Measurements from ENCODE around the gene H1-8.
"Not testable (repeated sequence)": the region's sequence is repeated elsewhere in the genome, so short reads cannot be mapped to it uniquely, and the experiment has no call there.

H1-8 gene

DNA sequence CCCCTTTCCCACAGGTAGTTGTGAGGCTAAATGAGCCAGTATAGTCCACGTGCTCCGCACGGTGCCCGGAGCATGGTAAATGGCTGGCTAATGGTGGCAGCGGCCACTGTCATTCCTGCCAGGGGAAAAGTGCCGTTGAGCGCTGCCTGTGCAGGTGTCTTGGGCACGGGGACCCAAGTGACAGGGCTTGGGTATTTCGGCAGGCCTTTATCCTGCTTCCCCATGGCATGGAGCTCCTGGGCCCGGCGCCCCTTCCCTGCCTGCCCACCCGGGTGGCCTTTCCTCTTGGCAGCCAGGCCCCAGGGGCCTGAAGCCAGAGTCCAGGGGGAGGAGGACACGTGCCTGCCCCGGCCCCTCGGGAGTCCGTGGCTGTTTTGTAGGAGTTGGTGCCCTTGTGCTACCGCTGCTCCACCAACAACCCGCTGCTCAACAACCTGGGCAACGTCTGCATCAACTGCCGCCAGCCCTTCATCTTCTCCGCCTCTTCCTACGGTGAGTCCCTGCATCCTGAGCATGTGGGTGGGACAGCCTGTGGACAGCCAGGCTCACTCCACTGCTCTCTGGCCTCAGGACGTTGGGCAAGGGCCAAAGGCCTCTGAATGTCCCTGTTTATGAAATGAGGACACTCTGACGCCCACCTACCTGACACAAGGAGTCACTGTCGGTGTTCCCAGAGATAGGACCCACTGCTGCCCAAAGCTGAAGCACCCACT lies 27.7 kb upstream of the H1-8 start:
- DNase-seq: not testable (repeated sequence)

DNA sequence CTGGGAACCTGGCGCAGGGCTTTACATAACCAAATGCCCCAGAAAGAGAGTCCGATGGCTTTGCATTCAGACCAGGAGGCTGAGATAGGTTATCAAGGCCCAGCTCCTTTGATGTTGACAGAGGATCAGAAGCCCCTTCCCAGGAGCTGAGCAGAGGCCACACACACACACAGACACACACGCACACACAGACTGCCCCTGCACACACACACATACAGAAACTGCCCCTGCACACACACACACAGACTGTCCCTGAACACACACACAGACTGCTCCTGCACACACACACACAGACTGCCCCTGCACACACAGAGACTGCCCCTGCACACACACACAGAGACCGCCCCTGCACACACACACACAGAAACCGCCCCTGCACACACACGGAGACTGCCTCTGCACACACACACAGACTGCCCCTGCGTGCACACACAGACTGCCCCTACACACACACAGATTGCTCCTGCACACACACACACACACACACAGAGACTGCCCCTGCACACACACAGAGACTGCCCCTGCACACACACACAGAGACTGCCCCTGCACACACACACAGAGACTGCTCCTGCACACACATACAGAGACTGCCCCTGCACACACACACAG lies 27.0 kb upstream of the H1-8 start:
- not testable (repeated sequence) for DNase-seq

DNA sequence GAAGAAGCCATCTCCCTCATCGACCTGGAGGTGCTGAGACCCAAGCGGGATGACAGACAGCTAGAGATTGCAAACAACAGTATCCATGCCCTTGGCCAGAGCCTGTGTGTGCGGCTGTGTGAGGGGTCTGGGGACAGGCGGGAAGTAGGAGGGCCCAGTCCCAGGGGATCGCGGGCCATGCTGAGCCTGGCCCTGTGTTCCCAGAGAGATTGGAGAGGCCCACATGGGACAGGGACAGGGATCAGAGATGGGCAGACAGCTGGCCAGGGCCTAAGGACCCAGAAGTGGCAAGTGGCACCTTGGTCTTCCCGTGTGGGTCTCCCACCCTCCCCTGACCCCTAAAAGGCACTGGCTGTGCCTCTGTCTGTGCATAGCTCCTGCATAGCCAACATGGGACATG lies 25.5 kb upstream of the H1-8 start:
- no peak for DNase-seq

DNA sequence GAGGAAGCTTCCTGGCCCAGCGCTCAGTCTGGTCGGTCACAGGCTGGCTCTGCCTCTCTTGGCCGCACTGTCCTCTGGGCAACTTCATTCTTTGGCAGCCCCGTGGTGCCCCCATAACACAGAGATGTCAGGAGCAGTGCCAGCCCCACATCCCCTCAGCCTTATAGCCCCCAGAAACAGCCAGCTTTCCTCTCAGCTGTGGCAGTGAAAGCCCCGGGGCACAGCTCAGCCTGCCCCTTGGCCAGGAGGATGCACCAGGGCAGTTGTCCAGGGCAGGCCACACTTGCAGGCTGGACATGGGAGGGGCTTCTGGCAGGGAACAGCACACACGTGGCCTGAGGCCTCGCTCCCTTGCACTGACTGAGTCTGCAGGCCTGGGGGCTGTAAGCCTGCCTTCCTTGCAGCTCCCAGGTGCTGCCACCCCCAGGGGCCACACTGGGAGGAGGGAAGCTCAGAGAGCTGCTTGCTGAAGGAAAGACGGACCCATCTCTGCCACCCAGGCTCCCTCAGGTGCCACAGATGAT lies 24.9 kb upstream of the H1-8 start:
- DNase-seq: no peak

DNA sequence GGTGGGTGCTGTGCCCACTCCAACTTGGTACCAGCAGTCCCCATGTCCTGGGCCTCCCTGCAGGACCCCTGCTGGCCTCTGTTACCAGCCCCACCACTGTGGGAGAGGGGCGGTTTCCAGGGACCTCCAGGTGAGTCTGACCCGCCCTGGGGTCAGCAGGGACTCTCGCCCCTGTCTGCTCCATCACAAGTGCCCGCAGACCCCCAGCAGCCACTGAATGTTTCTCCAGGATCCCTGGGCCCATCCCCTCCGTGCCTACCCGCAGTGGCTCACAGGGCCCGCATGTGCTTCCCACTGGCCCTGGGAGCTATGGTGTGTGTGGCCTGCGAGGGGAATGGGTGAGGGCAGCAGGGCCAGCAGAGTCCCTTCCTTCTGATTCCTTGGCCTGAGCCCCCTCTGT lies 24.4 kb upstream of the H1-8 start:
- DNase-seq: no peak

DNA sequence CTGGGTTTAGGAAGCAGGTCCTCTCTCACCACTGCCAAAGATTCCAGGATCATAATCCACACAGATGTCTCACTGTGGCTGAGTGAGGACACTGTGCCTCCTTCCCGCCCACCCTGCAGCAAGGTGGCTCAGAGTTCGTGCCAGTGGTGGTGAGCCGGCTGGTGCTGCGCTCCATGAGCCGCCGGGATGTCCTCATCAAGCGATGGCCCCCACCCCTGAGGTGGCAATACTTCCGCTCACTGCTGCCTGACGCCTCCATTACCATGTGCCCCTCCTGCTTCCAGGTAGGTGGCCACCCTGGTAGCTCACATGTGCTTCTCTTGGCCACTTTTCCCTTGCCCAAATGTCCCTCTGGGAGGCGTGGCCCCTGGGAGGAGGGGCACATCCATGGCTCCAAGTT lies 23.5 kb upstream of the H1-8 start:
- DNase-seq: no peak

DNA sequence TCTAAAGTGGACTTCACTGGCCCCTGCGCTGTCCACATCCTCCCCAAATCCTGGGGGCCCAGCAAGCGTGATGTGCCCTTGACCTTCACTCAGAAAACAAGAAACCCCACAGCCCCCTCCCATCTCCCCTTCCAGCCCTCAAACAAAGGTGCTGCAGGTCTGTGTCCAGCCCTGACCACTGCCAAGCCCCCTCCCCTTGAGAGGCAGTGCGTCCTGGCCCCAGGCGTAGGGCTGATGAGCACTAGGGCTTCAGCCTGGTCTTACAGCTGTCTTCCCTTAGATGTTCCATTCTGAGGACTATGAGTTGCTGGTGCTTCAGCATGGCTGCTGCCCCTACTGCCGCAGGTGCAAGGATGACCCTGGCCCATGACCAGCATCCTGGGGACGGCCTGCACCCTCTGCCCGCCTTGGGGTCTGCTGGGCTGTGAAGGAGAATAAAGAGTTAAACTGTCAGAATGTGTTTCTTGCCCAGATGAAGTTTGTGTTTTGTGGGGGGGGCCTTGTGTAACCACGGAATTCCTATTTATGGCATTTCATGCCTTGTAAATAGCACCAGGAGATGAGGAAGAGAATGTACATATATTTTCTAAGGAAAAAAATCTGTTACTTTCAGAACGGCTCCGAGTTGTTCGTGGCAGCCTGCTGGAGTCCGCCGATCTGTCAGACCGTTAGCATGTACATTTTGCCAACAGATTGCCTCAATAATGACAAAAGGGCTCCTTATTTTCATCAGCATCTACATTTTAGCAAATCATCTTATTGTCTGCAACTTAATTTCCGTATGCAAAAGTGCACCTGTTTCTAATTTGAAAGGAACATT lies 22.9 kb upstream of the H1-8 start:
- no peak for DNase-seq

DNA sequence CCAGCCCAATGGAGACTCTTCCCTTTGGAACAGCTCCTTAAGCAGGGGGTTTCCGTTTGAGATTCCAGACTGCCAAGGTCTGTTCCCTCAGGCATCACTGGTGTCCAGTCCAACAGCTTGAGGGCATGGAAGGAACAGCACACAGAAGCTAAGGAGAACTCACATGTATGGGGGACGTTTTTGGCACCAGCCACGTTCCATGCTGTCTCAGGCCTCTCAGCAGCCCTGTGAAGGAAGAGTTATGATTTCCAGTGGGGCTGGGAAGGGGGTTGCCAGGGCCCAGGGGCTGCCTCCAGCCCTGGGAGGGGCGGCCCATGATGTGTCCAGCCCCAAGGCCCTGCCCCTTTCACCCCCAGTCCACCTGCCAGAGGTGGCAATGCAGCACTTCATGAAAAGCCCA lies 22.0 kb upstream of the H1-8 start:
- no peak for DNase-seq

DNA sequence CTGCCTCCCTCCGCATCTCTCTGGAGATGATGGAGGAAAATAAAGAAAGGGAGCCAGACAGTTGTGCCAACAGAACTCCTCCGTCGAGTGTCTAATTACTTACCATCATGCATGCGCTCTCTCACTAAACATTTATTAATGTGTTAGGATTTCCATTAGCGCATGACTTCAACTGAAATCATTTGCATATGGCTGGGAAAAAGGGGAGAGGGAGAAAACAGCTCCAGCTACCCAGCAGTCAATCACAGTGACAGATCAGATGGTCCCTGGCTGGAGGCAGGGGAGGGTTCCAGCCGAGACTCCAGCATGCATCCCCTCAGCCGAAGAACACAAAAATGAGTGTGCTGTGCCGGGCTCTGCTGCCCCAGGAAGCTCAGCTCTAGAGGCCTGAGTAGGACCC lies 21.4 kb upstream of the H1-8 start:
- no peak for DNase-seq

DNA sequence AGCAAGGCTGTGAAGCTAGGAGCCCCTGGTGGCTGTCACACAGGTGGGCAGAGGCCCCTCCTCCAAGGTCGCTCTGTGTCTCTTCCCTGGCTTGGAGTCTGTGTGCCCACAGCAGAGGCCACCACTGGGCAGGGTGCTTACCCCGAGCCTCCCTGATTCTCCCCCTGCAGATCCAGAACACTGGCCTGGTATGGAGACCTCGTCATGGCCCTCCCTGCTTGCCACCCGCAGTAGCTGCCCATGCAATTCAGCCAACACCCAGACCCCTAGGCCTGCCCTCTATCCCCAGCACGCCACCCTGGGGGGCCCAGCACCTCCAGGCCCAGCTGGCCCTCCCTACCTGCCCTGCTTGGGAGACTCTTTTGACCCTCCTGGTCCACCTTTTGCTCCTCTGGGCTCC lies 20.0 kb upstream of the H1-8 start:
- DNase-seq: no peak

DNA sequence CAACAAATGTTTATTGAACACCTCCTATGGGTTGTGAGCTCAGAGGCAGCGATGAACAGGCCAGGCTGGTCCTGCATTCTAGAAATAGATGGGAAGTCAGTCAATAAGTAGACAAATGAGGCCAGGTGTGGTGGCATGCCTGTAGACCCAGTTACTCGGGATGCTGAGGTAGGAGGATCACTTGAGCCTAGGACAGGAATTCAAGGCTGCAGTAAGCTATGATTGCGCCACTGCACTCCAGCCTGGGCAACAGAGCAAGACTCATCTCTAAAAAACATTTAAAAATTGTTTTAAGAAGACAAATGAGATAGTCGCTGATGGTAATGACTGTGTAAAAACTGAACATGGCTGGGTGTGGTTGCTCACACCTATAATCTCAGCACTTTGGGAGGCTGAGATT lies 18.9 kb upstream of the H1-8 start:
- DNase-seq: no peak

DNA sequence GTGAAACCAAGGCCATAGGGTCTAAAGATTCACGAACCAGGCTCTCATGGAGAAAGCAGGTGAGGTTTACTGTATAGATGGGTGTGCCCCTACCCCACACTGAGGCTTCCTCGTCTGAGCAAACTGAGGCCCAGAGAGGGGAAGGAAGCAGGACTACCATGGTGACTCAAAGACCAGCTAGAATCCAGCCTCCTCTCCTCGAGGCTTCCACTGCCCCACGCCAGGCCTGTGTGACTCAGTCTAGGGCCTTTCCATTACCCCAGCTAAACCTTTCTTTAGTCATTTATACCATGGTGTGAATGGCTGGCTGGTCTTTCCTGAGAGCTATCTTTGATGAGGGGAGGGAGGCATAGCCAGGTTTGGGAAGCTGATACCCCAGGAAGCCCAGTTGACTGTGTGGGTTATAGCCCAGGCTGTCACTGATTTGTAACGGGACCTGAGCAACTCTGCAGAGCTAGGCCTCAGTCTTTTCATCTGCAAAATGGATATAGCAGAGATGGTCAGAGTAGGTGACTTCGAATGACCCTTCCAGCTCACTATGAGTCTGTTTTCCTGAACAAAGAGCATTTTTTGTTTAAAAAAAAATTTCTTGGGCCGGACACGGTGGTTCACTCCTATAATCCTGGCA lies 17.5 kb upstream of the H1-8 start:
- DNase-seq: peak; percentile 56

DNA sequence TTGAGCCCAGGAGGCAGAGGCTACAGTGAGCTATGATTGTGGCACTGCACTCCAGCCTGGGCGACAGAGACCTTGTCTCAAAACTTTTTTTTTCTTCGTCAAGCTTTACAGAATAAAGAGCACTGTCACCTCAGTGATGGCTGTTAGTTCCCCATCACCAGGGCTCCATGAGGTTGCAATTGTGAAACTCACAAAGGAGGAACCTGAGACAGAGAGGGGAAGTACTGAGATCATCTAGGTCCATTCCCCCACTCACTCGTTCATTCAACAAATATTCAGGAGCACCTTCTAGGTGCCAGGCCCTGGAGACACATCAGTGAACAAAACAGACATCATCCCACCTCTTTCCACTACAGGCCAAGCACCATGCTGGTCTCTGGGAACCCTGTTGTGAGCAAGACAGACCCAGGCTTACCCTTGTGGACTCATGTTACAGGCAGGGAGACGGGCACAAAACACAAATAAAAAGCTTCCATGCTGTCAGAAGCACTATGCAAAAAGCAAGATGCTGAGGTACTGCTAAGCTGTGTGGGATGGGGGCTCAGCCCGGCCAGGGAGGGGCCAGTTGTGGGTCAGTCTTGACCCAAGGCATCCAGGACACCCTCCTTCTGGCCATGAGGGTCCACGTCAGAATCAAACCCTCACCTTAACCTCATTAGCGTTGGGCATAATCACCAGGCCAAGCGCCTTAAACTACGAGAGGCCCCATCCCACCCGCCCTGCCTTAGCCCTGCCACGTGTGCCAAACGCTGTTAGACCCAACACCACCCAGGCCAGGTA lies 16.7 kb upstream of the H1-8 start:
- no peak for DNase-seq

DNA sequence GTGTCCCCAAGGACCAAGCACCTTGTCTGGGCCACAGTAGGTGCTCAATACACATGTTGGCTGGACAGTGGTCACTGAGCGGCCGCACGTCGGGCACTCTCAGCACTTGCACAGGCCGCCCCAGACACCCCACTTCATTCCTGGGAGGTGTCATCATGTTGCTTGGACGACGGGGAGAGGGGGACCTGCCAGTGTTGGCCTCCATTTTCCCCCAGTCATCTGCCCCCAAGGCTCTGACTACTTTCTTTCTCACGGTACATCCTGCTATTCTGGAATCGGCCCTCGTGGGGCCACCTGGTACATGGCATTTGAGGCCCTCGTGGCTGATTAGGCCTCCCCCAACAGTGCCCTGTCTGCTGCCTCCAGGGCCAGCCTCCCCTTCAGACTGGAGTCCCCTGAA lies 15.7 kb upstream of the H1-8 start:
- no peak for DNase-seq

DNA sequence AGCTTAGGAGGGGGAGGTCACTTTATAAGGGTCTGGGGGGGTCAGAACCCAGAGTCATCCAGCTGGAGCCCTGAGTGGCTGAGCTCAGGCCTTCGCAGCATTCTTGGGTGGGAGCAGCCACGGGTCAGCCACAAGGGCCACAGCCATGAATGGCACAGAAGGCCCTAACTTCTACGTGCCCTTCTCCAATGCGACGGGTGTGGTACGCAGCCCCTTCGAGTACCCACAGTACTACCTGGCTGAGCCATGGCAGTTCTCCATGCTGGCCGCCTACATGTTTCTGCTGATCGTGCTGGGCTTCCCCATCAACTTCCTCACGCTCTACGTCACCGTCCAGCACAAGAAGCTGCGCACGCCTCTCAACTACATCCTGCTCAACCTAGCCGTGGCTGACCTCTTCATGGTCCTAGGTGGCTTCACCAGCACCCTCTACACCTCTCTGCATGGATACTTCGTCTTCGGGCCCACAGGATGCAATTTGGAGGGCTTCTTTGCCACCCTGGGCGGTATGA lies 14.3 kb upstream of the H1-8 start, which contains the start of gene RHO:
RHO (plus strand) TSS at position 51 of the 512 bp plus-strand sequence; CDS start at position 146, 95 bp downstream.
- DNase-seq: no peak

DNA sequence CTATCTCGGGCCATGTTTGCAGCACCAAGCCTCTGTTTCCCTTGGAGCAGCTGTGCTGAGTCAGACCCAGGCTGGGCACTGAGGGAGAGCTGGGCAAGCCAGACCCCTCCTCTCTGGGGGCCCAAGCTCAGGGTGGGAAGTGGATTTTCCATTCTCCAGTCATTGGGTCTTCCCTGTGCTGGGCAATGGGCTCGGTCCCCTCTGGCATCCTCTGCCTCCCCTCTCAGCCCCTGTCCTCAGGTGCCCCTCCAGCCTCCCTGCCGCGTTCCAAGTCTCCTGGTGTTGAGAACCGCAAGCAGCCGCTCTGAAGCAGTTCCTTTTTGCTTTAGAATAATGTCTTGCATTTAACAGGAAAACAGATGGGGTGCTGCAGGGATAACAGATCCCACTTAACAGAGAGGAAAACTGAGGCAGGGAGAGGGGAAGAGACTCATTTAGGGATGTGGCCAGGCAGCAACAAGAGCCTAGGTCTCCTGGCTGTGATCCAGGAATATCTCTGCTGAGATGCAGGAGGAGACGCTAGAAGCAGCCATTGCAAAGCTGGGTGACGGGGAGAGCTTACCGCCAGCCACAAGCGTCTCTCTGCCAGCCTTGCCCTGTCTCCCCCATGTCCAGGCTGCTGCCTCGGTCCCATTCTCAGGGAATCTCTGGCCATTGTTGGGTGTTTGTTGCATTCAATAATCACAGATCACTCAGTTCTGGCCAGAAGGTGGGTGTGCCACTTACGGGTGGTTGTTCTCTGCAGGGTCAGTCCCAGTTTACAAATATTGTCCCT lies 13.4 kb upstream of the H1-8 start:
- no peak for DNase-seq

DNA sequence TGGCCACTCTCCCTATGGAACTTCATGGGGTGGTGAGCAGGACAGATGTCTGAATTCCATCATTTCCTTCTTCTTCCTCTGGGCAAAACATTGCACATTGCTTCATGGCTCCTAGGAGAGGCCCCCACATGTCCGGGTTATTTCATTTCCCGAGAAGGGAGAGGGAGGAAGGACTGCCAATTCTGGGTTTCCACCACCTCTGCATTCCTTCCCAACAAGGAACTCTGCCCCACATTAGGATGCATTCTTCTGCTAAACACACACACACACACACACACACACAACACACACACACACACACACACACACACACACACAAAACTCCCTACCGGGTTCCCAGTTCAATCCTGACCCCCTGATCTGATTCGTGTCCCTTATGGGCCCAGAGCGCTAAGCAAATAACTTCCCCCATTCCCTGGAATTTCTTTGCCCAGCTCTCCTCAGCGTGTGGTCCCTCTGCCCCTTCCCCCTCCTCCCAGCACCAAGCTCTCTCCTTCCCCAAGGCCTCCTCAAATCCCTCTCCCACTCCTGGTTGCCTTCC lies 12.7 kb upstream of the H1-8 start:
- peak; percentile 83 for DNase-seq

DNA sequence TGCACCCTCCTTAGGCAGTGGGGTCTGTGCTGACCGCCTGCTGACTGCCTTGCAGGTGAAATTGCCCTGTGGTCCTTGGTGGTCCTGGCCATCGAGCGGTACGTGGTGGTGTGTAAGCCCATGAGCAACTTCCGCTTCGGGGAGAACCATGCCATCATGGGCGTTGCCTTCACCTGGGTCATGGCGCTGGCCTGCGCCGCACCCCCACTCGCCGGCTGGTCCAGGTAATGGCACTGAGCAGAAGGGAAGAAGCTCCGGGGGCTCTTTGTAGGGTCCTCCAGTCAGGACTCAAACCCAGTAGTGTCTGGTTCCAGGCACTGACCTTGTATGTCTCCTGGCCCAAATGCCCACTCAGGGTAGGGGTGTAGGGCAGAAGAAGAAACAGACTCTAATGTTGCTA lies 12.2 kb upstream of the H1-8 start:
- no peak for DNase-seq

DNA sequence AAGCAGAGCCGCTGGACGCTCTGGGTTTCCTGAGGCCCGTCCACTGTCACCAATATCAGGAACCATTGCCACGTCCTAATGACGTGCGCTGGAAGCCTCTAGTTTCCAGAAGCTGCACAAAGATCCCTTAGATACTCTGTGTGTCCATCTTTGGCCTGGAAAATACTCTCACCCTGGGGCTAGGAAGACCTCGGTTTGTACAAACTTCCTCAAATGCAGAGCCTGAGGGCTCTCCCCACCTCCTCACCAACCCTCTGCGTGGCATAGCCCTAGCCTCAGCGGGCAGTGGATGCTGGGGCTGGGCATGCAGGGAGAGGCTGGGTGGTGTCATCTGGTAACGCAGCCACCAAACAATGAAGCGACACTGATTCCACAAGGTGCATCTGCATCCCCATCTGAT lies 11.3 kb upstream of the H1-8 start:
- no peak for DNase-seq

DNA sequence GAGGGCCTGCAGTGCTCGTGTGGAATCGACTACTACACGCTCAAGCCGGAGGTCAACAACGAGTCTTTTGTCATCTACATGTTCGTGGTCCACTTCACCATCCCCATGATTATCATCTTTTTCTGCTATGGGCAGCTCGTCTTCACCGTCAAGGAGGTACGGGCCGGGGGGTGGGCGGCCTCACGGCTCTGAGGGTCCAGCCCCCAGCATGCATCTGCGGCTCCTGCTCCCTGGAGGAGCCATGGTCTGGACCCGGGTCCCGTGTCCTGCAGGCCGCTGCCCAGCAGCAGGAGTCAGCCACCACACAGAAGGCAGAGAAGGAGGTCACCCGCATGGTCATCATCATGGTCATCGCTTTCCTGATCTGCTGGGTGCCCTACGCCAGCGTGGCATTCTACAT lies 10.7 kb upstream of the H1-8 start:
- no peak for DNase-seq

DNA sequence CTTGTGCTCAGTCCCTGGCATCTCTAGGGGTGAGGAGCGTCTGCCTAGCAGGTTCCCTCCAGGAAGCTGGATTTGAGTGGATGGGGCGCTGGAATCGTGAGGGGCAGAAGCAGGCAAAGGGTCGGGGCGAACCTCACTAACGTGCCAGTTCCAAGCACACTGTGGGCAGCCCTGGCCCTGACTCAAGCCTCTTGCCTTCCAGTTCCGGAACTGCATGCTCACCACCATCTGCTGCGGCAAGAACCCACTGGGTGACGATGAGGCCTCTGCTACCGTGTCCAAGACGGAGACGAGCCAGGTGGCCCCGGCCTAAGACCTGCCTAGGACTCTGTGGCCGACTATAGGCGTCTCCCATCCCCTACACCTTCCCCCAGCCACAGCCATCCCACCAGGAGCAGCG lies 9.6 kb upstream of the H1-8 start:
- DNase-seq: no peak

Data from fibroblast of skin of right biceps (primary cell).